PC-9 (cell line): ENCODE data around the gene UGGT1. TPM values are rescaled to one million over a fixed set of nuclear protein-coding genes. Genes with fewer than 3 reads are reported as not detected.
"Not testable (repeated sequence)": the region's sequence is repeated elsewhere in the genome, so short reads cannot be mapped to it uniquely, and the experiment has no call there.

Experiments used
- BruUV-seq: library from RNA; stranded (reverse); fragments of 400-500 nt; replicated peaks from 2 replicates; lab custom pipeline; 2021; lab: Mats Ljungman, UMichigan
- CTCF ChIA-PET: fragments of 300-600 bp; sonication (Branson Sonifier 250); formaldehyde crosslinking; loops from one replicate; lab custom pipeline; 2022; ENCODE audit warnings: antibody characterized with exemption; lab: Charles Lee
- POLR2A ChIA-PET: fragments of 300-600 bp; sonication (Branson Sonifier 250); formaldehyde crosslinking; loops from one replicate; lab custom pipeline; 2022; ENCODE audit warnings: antibody characterized with exemption; ENCODE audit not compliant: unreplicated experiment; lab: Charles Lee
- DNase-seq, 2 experiments: peaks; one replicate each; pipeline versions ENCODE4 v3.0.0 to v3.0.0-alpha.2; 2015 to 2022; ENCODE audit warnings: mixed read lengths in 1 of 2
- H2AFZ ChIP-seq: fragments of 200-600 bp; sonication (generic); 2 replicates; pipeline ENCODE4 v1.8.1; 2017; ENCODE audit warnings: antibody characterized with exemption
- H3F3A ChIP-seq: fragments of 200-600 bp; sonication (generic); 2 replicates; pipeline ENCODE4 v1.8.1; 2017; ENCODE audit warnings: antibody characterized with exemption, mild to moderate bottlenecking, low read depth; ENCODE audit not compliant: insufficient read depth
- H3K27ac ChIP-seq: fragments of 200-600 bp; sonication (generic); 2 replicates; pipeline ENCODE4 v1.6.1; 2016; ENCODE audit warnings: mixed run types
- H3K27me3 ChIP-seq: fragments of 200-600 bp; sonication (generic); 2 replicates; pipeline ENCODE4 v1.6.1; 2016; ENCODE audit warnings: low read depth, mixed run types; ENCODE audit not compliant: insufficient read depth
- H3K36me3 ChIP-seq: fragments of 200-600 bp; sonication (generic); 2 replicates; pipeline ENCODE4 v1.6.1; 2016; ENCODE audit warnings: low read depth, mixed run types
- H3K4me1 ChIP-seq: fragments of 200-600 bp; sonication (generic); replicated peaks from 2 replicates; pipeline ENCODE4 v1.6.1; 2016; ENCODE audit warnings: mixed run types; ENCODE audit not compliant: insufficient read depth
- H3K4me2 ChIP-seq: fragments of 200-600 bp; sonication (generic); 2 replicates; pipeline ENCODE4 v1.6.1; 2017; ENCODE audit warnings: mixed run types
- H3K4me3 ChIP-seq: fragments of 200-600 bp; sonication (generic); 2 replicates; pipeline ENCODE4 v1.6.1; 2016; ENCODE audit warnings: mixed run types
- H3K79me2 ChIP-seq: fragments of 200-600 bp; sonication (generic); 2 replicates; pipeline ENCODE4 v1.6.1; 2017; ENCODE audit warnings: low read depth, mixed run types
- H3K9me2 ChIP-seq: fragments of 200-600 bp; sonication (generic); 2 replicates; pipeline ENCODE4 v1.8.1; 2017; ENCODE audit warnings: mild to moderate bottlenecking; ENCODE audit not compliant: insufficient read depth
- H3K9me3 ChIP-seq: fragments of 200-600 bp; sonication (generic); 2 replicates; pipeline ENCODE4 v1.8.1; 2016; ENCODE audit warnings: low read depth; ENCODE audit not compliant: insufficient read depth
- H4K20me1 ChIP-seq: fragments of 200-600 bp; sonication (generic); 2 replicates; pipeline ENCODE4 v1.8.1; 2017; ENCODE audit not compliant: insufficient read depth
- CTCF ChIP-seq: fragments of 200-600 bp; sonication (generic); conservative IDR thresholded peaks from 2 replicates; pipeline ENCODE4 v1.6.1; 2017; ENCODE audit warnings: mixed run types, antibody characterized with exemption, mild to moderate bottlenecking, moderate library complexity
- EZH2 ChIP-seq: fragments of 200-600 bp; sonication (generic); IDR thresholded peaks from 2 replicates; pipeline ENCODE4 v1.8.0; 2017; ENCODE audit warnings: antibody characterized with exemption, low read depth
- intact Hi-C: fragments of 100-400 bp; cut with micrococcal nuclease; formaldehyde crosslinking; loops from one replicate; pipeline ENCODE4 v1.10.0; 2022; ENCODE audit not compliant: unreplicated experiment
- total RNA-seq: library from RNA; stranded (reverse); gene quantifications from 2 replicates; pipeline ENCODE4 v1.2.3, GENCODE V29; 2021

Gene UGGT1
- total RNA-seq, 1 experiment from 2014 or later, result 56.9 TPM

GRCh38 chr2:128169933-128170709, 79.1 kb downstream of the UGGT1 start:
- no peaks in the 10 kb centered on the region for H3K9me3 ChIP-seq
- BruUV-seq, result no TSS peak
- no peak overlapping the region for H3K4me3 ChIP-seq
- no peaks in the 10 kb centered on the region for H3K27me3 ChIP-seq
- POLR2A ChIA-PET, result no interaction called here
- H3K27ac ChIP-seq, result no peak overlapping the region
- H3K36me3 ChIP-seq, result peaks cover 65% of the 10 kb centered on the region
- DNase-seq, result no peak
- CTCF ChIA-PET, result no interaction called here
- H3K9me2 ChIP-seq, result no peaks in the 10 kb centered on the region
- H3K79me2 ChIP-seq, result no peaks in the 10 kb centered on the region
- intact Hi-C loops, result no loop called here
- H4K20me1 ChIP-seq, result no peaks in the 10 kb centered on the region; the same call in 1 of the 2 replicates
- H2AFZ ChIP-seq, result no peak overlapping the region
- H3K4me2 ChIP-seq, result no peak overlapping the region
- H3F3A ChIP-seq, result no peaks in the 10 kb centered on the region
- no peak for TF ChIP-seq CTCF
- TF ChIP-seq EZH2, result no peak
- no peaks in the 10 kb centered on the region for H3K4me1 ChIP-seq

- Histone ChIP-seq H3K27ac (no peak overlapping the region), H3K9me3 (no peaks in the 10 kb centered on the region), H3K36me3 (peaks cover 71% of the 10 kb centered on the region), H4K20me1 (no peaks in the 10 kb centered on the region; the same call in 1 of the 2 replicates), H3K79me2 (no peaks in the 10 kb centered on the region), H3K27me3 (no peaks in the 10 kb centered on the region), H3K4me3 (no peak overlapping the region), H3K4me1 (no peaks in the 10 kb centered on the region), H3K4me2 (no peak overlapping the region), H2AFZ (no peak overlapping the region), H3F3A (no peaks in the 10 kb centered on the region), H3K9me2 (no peaks in the 10 kb centered on the region)
- no peak for DNase-seq
- ChIA-PET POLR2A (interaction anchor here (0.6 kb wide), 1 partner anchor 12 kb away, joined by 6 read pairs; no protein-coding TSS in a partner anchor), CTCF (no interaction called here)
- TF ChIP-seq EZH2 (no peak), CTCF (no peak)
- intact Hi-C loops, result no loop called here
- no TSS peak for BruUV-seq
Measured at GRCh38 chr2:128170776-128171175, 79.8 kb downstream of the UGGT1 start.

- peaks cover 71% of the 10 kb centered on the region for H3K36me3 ChIP-seq
Measured at GRCh38 chr2:128172191-128172590, 81.2 kb downstream of the UGGT1 start.

GRCh38 chr2:128174067-128174466, 83.1 kb downstream of the UGGT1 start:
- H4K20me1 ChIP-seq, H3K27ac ChIP-seq, H3K9me2 ChIP-seq, BruUV-seq, H3K4me3 ChIP-seq, H2AFZ ChIP-seq, H3K27me3 ChIP-seq, H3K9me3 ChIP-seq, H3K4me2 ChIP-seq, H3F3A ChIP-seq, H3K4me1 ChIP-seq, DNase-seq, intact Hi-C loops, H3K79me2 ChIP-seq: not testable (repeated sequence)
- ChIA-PET POLR2A (interaction anchor here (0.6 kb wide), 1 partner anchor 196 kb away, joined by 10 read pairs; no protein-coding TSS in a partner anchor), CTCF (interaction anchor here (0.5 to 0.7 kb wide), 2 partner anchors 149 to 498 kb away, joined by 7 to 9 read pairs; no protein-coding TSS in a partner anchor)
- peaks cover 73% of the 10 kb centered on the region for H3K36me3 ChIP-seq

More at GRCh38 chr2:128172191-128172590, 81.2 kb downstream of the UGGT1 start:
- Histone ChIP-seq H3K4me2 (no peak overlapping the region), H3K27ac (no peak overlapping the region), H3K9me2 (no peaks in the 10 kb centered on the region), H3F3A (no peaks in the 10 kb centered on the region), H3K9me3 (no peaks in the 10 kb centered on the region), H4K20me1 (no peaks in the 10 kb centered on the region; the same call in 1 of the 2 replicates), H3K27me3 (no peaks in the 10 kb centered on the region), H3K79me2 (no peaks in the 10 kb centered on the region), H2AFZ (no peak overlapping the region), H3K4me1 (no peaks in the 10 kb centered on the region), H3K4me3 (no peak overlapping the region)
- CTCF ChIA-PET, result no interaction called here
- TF ChIP-seq CTCF (peak; percentile 58), EZH2 (no peak)
- BruUV-seq, result no TSS peak
- intact Hi-C loops, result no loop called here
- peak in 1 of 2 experiments; percentile 7 for DNase-seq
- POLR2A ChIA-PET, result no interaction called here
